Spleen (tissue), 11 donors: Measurements from ENCODE around the gene RNF126. TPM values are rescaled to one million over a fixed set of nuclear protein-coding genes. Genes with fewer than 3 reads are reported as not detected.
A peak's percentile ranks its signal among the peaks of the same experiment; 100 is the strongest.
"Not testable (repeated sequence)": the region's sequence is repeated elsewhere in the genome, so short reads cannot be mapped to it uniquely, and the experiment has no call there.

Experiments used
- DNase-seq: peaks from one replicate; pipeline ENCODE4 v3.0.0-alpha.2; 2020
- H3K27ac ChIP-seq, 8 donors: fragments of 200-600 bp; sonication (generic) in 7 of 8; 1 replicate in 4 of 8; 2 replicates in 4 of 8; pipeline versions ENCODE4 v1.5.0 to v1.8.0; 2016 to 2021; ENCODE audit warnings: inconsistent platforms in 4 of 8, mild to moderate bottlenecking in 4 of 8, moderate library complexity in 1 of 8
- H3K27me3 ChIP-seq, 7 donors: fragments of 200-600 bp; sonication (generic) in 6 of 7; replicated peaks in 1 of 7; 1 replicate in 4 of 7; 2 replicates in 3 of 7; pipeline versions ENCODE4 v1.5.0 to v1.8.0; 2016 to 2021; ENCODE audit warnings: inconsistent platforms in 3 of 7, mild to moderate bottlenecking in 1 of 7
- H3K36me3 ChIP-seq, 6 donors: fragments of 200-600 bp; sonication (generic) in 5 of 6; 1 replicate in 4 of 6; 2 replicates in 2 of 6; pipeline versions ENCODE4 v1.5.0 to v1.8.0; 2016 to 2021; ENCODE audit warnings: inconsistent platforms in 2 of 6
- H3K4me1 ChIP-seq, 6 donors: fragments of 200-600 bp; sonication (generic) in 5 of 6; 1 replicate in 3 of 6; 2 replicates in 3 of 6; pipeline versions ENCODE4 v1.5.0 to v1.8.0; 2016 to 2021; ENCODE audit warnings: inconsistent platforms in 3 of 6
- H3K4me3 ChIP-seq, 8 donors: fragments of 200-600 bp; sonication (generic) in 7 of 8; 1 replicate in 4 of 8; 2 replicates in 4 of 8; pipeline versions ENCODE4 v1.5.0 to v1.8.0; 2016 to 2021; ENCODE audit warnings: inconsistent platforms in 4 of 8, mild to moderate bottlenecking in 4 of 8, moderate library complexity in 2 of 8
- H3K9me3 ChIP-seq, 8 donors: fragments of 200-600 bp; sonication (generic) in 7 of 8; 1 replicate in 4 of 8; 2 replicates in 4 of 8; pipeline versions ENCODE4 v1.5.0 to v1.8.0; 2016 to 2021; ENCODE audit warnings: inconsistent platforms in 4 of 8
- CTCF ChIP-seq, 11 experiments: fragments of 200-600 bp in 7 of 11; fragments of 450-650 bp in 4 of 11; sonication (generic) in 4 of 11; IDR thresholded peaks in 8 of 11; conservative IDR thresholded peaks in 3 of 11; 1 replicate in 7 of 11; 2 replicates in 4 of 11; pipeline versions ENCODE4 v1.4.0 to v1.8.0; 2016 to 2021; ENCODE audit warnings: antibody characterized with exemption in 11 of 11, inconsistent platforms in 4 of 11, mild to moderate bottlenecking in 1 of 11
- POLR2A ChIP-seq, 3 donors: fragments of 450-650 bp; IDR thresholded peaks; one replicate each; pipeline ENCODE4 v1.5.1; 2017; ENCODE audit warnings: antibody characterized with exemption in 3 of 3, mild to moderate bottlenecking in 1 of 3
- POLR2AphosphoS5 ChIP-seq, 3 donors: sonication (generic); formaldehyde crosslinking; IDR thresholded peaks; one replicate each; pipeline ENCODE4 v1.5.1; 2017; ENCODE audit warnings: antibody characterized with exemption in 3 of 3
- WGBS, 5 donors: extraction: QIAGEN DNeasy Blood & Tissue Kit in 3 of 5; methylation state at CpG; one replicate each; pipeline versions ENCODE4 v1.1.5 to v1.1.7; 2013 to 2018; 5-methylcytosine and 5-hydroxymethylcytosine counted together
- intact Hi-C: fragments of 100-400 bp; cut with DNase I; formaldehyde crosslinking; loops from one replicate; pipeline ENCODE4 v1.15.0; 2023; ENCODE audit warnings: low total_unique reads
- polyA plus RNA-seq, 3 donors: library from polyadenylated mRNA; stranded (reverse); fragments of 200-250 nt; gene quantifications; one replicate each; pipeline ENCODE4 v1.2.1, GENCODE V29; 2013
- total RNA-seq, 7 donors: library from RNA; depleted of rRNA in 3 of 7; stranded (reverse); fragments of >200 nt in 3 of 7; fragmentation: NEBNext Ultra II Directional in 4 of 7; extraction: Animal tissue kit (Norgen Biotek cat#: 25700) in 4 of 7; gene quantifications; one replicate each; pipeline versions ENCODE4 v1.1.0 to v1.2.1, GENCODE V29; 2016 to 2021
- donor health status: healthy with polysubstance abuse.
- donor health status: DM: no; HTN: no; CAD: no; lungs with moderate emphysema.
- donor health status: DM: no; HTN: no; CAD: no.
- donor health status: Bipolar disorder and iron deficiency.
- donor health status: healthy.
- donor health status: DM: no; HTN: no; CAD: no.
- donor health status: DM: yes; HTN: yes; CAD: no.

RNF126 gene
- total and polyA plus RNA-seq, 10 donors: 38.1 to 95.1 (median 54.8) TPM

- WGBS, 5 donors: 10 to 43% (median 14%) methylated on average over 10 to 31 of the region's 31 CpGs
- Histone ChIP-seq H3K27ac (peak overlapping the region in 3 of 8 donors; percentile 26 to 69 (median 56)), H3K36me3 (no peaks in the 10 kb centered on the region), H3K4me1 (peaks cover 5 to 82% (median 48%) of the 10 kb centered on the region in 6 donors), H3K4me3 (peak overlapping the region in 3 of 8 donors; percentile 33 to 58 (median 34)), H3K27me3 (peaks cover 0 to 55% (median 26%) of the 10 kb centered on the region in 7 donors), H3K9me3 (no peaks in the 10 kb centered on the region)
- intact Hi-C loops: no loop called here
- TF ChIP-seq POLR2A (IDR thresholded peaks at IDR 0.05) (no peak), POLR2AphosphoS5 (IDR thresholded peaks at IDR 0.05) (no peak), CTCF (IDR thresholded peaks at IDR 0.05 in 8 of 11, conservative IDR thresholded peaks at IDR 0.05 in 3 of 11) (no peak)
- DNase-seq: no peak
Measured at GRCh38 chr19:676007-676338, 13.0 kb upstream of the RNF126 start.

- Histone ChIP-seq H3K36me3 (no peaks in the 10 kb centered on the region), H3K9me3 (no peaks in the 10 kb centered on the region), H3K4me1 (peaks cover 5 to 72% (median 41%) of the 10 kb centered on the region in 6 donors), H3K4me3 (no peak overlapping the region), H3K27me3 (peaks cover 0 to 68% (median 26%) of the 10 kb centered on the region in 7 donors), H3K27ac (no peak overlapping the region)
- 59 to 70% (median 69%) methylated on average over 18 to 38 of the region's 38 CpGs for WGBS, 5 donors
- peak in 2 of 3 donors; percentile 17 to 71 for TF ChIP-seq POLR2AphosphoS5 (IDR thresholded peaks at IDR 0.05)
- no peak for TF ChIP-seq CTCF (IDR thresholded peaks at IDR 0.05 in 8 of 11, conservative IDR thresholded peaks at IDR 0.05 in 3 of 11)
- intact Hi-C loops: no loop called here
- DNase-seq: no peak
Measured at GRCh38 chr19:674282-675151, 11.5 kb upstream of the RNF126 start.

- Histone ChIP-seq H3K27ac (no peak overlapping the region), H3K4me3 (no peak overlapping the region), H3K27me3 (peaks cover 0 to 43% (median 11%) of the 10 kb centered on the region in 7 donors), H3K4me1 (peaks cover 0 to 49% (median 19%) of the 10 kb centered on the region in 6 donors), H3K36me3 (no peaks in the 10 kb centered on the region), H3K9me3 (peaks cover 0 to 3% (median 0%) of the 10 kb centered on the region in 8 donors)
- WGBS, 5 donors: 68 to 79% (median 76%) methylated on average over 6 to 9 of the region's 9 CpGs
- intact Hi-C loops: no loop called here
- DNase-seq: no peak
- TF ChIP-seq CTCF (IDR thresholded peaks at IDR 0.05 in 8 of 11, conservative IDR thresholded peaks at IDR 0.05 in 3 of 11) (no peak), POLR2AphosphoS5 (IDR thresholded peaks at IDR 0.05) (no peak), POLR2A (IDR thresholded peaks at IDR 0.05) (no peak)
Measured at GRCh38 chr19:670609-671075, 7.6 kb upstream of the RNF126 start.

GRCh38 chr19:668675-669434 lies 5.8 kb upstream of the RNF126 start:
- Histone ChIP-seq H3K4me1 (peaks cover 10 to 47% (median 20%) of the 10 kb centered on the region in 6 donors), H3K27me3 (peaks cover 0 to 25% (median 0%) of the 10 kb centered on the region in 7 donors)
- H3K27ac ChIP-seq, H3K4me3 ChIP-seq, H3K9me3 ChIP-seq, DNase-seq, H3K36me3 ChIP-seq: not testable (repeated sequence)
- WGBS, 5 donors: 41 to 57% (median 50%) methylated on average over 12 of the region's 12 CpGs
- intact Hi-C loops: loop anchor here (5.0 kb wide), 1 partner anchor 63 kb away; no protein-coding TSS in a partner anchor

GRCh38 chr19:666985-667573 lies 4.1 kb upstream of the RNF126 start:
- not testable (repeated sequence) for DNase-seq, H3K4me3 ChIP-seq, H3K9me3 ChIP-seq, H3K36me3 ChIP-seq
- Histone ChIP-seq H3K4me1 (peaks cover 15 to 49% (median 25%) of the 10 kb centered on the region in 6 donors), H3K27me3 (peaks cover 0 to 20% (median 0%) of the 10 kb centered on the region in 7 donors), H3K27ac (peak overlapping the region in 2 of 8 donors; percentile 37 to 62)
- intact Hi-C loops: loop anchor here (5.0 kb wide), 1 partner anchor 65 kb away; no protein-coding TSS in a partner anchor
- WGBS, 5 donors: 83 to 92% (median 87%) methylated on average over 22 to 38 of the region's 38 CpGs
